NCI-H526 treated with DMSO at 0.1 percent for 48 hours (cell line): Measurements from ENCODE around the gene CENPA.
"Not testable (repeated sequence)": the region's sequence is repeated elsewhere in the genome, so short reads cannot be mapped to it uniquely, and the experiment has no call there.

Experiments
- DNase-seq: peaks from one replicate; lab custom pipeline; 2025; lab: John Stamatoyannopoulos, UW

Gene CENPA

DNA sequence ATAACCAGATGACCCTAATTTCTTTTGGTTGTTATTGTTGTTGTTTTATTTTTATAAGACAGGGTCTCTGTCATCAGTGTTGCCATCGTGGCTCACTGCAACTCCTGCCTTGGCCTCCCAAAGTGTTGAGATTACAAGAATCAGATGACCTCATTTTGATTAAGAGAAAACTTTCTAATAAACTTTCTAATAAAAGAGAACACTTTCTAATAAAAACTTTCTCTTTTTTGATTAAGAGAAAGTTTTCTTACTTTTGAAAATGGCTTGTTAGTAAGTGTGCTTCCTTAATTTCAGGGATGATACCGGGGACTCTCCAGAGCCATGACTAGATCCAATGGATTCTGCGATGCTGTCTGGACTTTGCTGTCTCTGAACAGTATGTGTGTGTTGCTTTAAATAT lies 7.7 kb downstream of the CENPA start:
- no peak for DNase-seq

- DNase-seq, result not testable (repeated sequence)
These were observed 9.3 kb downstream of the CENPA start for GRCh38 chr2:26795135-26795534.

- DNase-seq, result no peak
These were observed 15.5 kb downstream of the CENPA start for GRCh38 chr2:26801328-26801727.

DNA sequence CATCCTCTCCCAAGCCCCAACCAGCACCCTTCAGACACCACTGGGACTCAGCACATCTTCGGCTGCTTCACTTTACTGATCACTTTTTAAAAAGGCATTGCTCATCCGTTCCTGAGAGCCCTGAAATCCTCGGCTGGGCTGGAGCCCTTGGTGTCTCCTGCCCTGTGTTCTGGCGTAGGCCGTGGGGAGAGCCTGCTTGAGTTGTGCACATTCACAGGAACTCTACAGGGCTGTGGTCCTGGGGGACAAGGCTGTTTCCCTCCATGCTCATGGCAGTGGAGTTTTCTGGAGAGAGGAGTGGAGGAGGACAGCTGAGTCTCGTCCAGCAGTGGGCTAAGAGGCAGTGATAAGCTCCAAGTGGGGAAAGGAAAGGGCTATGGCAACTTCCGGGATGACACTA lies 15.9 kb downstream of the CENPA start:
- DNase-seq, result no peak

GRCh38 chr2:26805241-26805676 lies 19.4 kb downstream of the CENPA start:
- DNase-seq, result no peak

DNA sequence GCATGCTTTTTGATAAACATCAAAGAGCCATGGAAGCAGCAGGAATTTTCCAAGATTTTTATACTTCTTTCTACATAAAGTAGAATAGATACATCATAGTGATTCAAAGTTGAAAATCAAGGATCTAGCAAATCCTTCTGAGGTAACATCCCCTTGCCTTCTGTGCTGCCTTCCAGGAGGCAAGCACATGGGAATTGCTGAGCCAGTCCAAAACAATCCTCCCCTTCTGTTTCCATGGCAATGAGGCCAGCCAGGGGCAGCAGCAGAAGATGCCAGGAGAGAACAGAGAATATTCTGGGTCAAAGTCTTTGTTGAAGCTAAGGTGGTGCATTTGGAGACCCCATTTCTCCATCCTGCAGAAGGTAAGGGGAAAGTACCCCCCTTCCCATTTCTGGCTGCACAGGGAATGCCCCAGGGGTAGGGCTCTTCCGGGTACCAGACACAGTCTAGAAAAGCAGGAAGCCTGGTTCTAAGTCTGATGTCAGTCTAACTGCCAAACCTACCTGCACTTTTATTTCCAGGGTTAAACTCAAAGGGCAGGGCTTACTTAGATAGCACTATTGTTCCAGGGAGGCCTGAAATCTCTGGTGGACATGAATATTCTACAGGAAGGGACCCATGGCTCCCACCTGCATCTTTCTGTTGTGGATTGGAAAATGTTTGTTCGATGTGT lies 22.1 kb downstream of the CENPA start:
- no peak for DNase-seq

DNA sequence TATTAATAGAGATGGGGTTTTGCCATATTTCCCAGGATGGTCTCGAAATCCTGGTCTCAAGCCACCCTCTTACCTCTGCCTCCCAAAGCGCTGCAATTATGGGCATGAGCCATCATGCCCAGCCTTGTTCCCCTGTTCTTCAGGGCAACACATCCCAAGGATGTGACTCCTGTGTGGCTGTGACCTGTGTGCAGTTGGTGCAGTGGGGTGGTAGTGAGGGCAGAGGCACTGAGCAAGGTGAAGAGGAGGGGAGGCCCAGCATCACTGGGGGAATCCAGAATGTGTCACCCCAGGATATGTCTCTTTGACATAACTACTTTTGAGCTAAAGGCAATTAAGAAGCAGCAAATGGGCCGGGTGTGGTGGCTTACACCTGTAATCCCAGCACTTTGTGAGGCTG lies 23.4 kb downstream of the CENPA start:
- no peak for DNase-seq

DNA sequence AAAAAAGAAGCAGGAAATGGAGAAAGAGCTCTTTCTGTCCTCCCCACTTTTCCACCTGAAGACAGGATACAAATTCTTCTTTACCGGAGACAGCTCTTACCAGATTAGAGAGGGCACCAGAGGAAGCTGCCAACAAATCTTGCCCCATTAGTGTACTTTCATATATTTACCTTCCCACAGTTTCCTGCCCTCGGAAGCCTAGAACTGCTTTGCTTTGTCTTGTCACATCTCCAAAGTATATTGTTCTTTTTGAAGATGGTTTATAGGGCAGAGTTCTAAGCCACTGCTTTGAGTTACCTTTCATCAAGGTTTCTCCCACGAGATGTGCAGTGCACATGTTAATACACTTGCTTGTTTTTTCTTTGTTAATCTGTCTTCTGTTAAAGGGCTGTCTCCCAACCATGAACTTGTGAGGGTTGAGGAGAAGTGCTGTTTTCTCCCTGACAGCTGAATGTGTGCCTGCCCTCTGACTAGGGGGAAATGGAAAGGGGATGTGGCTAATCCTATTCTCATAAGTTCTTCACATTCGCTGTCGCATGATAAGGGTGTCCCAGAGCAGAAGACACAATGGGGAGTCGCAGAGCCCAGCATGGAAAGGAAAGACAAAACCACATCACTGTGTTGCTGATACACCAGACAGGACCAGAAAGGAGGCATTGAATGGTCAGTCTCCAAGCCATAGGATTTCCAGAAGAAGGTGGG lies 24.2 kb downstream of the CENPA start:
- no peak for DNase-seq

DNA sequence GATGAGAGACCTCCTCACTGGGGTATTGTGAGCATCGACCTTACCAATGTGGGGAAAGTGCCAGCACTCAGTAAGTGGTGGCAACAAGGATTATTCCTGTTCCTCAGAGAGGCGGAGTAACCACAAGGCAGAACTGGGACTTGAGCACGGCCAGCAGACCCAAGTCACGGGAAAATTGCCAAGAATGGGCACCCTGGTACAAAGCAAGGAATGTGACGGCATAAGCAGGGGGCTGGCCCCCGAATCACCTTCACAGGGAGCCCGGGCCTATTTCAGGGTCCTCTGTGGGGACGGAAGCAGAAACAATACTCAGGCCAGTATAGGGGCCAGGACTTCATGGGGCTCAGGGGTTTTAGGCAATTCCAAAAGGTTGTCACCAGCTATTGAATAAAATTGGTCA lies 25.4 kb downstream of the CENPA start:
- DNase-seq, result no peak

DNA sequence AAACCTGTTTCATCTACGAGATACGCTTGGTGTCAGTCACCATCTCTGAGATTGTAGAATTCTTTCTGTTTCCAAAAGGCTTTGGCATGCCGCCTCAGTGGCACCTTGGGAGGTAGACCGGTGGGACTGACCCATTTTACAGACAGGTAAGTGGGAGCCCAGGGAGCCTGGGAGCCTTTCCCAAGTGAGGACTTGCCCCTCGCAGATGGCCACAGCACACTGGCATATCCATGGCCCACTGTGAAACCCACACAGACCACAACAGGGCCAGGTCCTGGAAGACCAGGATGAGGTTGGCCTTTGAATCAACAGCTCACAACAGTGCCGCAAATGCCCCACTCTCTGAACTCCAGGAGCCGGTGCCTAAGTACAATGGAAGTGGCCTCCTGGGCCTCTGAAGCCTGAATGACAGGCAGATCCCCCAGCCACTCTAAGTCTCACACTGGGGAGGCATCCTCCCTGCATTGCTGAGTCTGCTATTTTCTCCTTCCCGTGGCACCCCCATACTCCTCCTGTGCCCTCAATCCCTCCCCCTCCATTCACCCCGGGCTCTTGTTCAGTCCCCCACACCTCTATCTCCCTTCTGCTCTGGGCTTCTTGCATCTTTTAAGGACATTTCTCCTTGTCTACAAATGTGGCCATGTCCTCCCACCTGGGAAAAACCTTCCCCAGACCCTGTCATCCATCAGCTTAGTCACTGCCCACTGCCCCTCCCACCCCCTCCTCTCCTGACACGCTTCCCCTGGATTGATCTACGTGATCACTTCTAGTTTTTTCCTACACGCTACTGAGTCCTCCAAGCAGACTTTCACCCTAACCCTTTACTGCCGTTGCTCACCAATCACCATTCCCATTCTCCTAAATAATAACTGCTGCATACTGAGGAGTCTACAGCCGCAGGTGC lies 26.2 kb downstream of the CENPA start:
- no peak for DNase-seq

GRCh38 chr2:26812731-26813130 lies 26.9 kb downstream of the CENPA start:
- no peak for DNase-seq

DNA sequence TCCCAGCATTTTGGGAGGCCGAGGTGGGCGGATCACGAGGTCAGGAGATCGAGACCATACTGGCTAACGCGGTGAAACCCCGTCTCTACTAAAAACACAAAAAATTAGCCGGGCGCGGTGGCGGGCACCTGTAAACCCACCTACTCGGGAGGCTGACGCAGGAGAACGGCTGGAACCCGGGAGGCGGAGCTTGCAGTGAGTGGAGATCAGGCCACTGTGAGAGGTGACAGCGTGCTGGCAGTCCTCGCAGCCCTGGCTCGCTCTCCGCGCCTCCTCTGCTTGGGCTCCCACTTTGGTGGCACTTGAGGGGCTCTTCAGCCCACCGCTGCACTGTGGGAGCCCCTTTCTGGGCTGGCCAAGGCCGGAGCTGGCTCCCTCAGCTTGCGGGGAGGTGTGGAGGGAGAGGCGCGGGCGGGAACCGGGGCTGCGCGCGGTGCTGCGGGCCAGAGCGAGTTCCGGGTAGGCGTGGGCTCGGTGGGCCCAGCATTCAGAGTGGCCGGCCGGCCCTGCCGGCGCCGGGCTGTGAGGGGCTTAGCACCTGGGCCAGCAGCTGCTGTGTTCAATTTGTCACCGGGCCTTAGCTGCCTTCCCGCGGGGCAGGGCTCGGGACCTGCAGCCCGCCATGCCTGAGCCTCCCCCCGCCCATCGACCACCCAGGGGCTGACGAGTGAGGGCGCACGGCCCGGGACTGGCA lies 28.4 kb downstream of the CENPA start:
- not testable (repeated sequence) for DNase-seq

GRCh38 chr2:26816893-26817292 lies 31.0 kb downstream of the CENPA start:
- no peak for DNase-seq

DNA sequence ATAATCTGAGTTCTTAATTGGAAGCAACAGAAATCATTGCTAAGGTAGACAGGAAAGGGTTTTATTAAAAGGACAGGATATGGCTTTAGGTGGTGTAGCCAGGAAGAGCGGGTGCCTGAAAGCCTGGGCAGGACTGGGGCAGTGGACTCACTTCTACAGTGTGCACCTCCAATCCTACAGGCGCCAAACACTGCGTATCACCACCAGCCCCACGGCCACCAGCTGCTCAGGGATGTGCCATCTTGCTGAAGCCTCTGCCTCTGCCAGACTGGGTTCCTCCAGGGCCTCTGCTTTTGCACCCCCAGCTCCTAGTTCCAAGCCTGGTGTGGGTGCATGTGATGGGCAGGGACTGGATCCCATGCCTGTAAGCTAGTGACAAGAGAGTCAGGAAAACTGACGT lies 32.4 kb downstream of the CENPA start:
- no peak for DNase-seq

- no peak for DNase-seq
These were observed 33.1 kb downstream of the CENPA start for GRCh38 chr2:26818972-26819371.

DNA sequence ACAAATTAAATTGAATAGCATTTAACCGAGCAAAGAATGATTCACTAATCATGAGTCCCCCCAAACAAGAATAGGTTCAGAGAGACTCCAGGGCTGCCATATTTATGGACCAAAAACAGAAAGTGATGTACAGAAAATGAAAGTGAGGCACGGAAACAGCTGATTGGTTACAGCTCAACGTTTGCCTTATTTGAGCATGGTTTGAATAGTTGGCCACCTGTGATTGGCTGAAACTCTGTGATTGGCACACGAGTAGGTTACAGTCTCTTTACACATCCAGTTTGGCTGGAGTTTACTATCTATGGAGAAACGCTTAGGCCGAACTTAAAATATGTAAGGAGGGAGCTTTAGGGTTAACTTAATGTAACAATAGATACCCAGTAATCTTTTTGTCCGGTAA lies 35.1 kb downstream of the CENPA start:
- no peak for DNase-seq

DNA sequence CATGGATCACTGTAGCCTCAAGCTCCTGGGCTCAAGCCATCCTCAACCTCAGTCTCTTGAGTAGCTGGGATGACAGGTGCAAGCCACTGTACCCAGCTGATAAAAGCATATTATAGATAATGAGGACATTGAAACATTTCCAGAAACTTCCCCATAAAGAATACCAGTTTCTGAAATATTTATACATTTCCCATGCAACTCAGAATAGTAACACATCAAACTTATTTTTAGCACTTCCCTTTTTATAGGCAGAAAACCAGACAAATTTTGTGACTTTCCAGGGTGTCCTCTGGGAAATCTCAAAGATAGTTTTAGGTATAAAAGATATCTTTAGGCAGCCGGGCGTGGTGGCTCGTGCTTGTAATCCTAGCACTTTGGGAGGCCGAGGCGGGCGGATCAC lies 37.0 kb downstream of the CENPA start:
- DNase-seq, result no peak

DNA sequence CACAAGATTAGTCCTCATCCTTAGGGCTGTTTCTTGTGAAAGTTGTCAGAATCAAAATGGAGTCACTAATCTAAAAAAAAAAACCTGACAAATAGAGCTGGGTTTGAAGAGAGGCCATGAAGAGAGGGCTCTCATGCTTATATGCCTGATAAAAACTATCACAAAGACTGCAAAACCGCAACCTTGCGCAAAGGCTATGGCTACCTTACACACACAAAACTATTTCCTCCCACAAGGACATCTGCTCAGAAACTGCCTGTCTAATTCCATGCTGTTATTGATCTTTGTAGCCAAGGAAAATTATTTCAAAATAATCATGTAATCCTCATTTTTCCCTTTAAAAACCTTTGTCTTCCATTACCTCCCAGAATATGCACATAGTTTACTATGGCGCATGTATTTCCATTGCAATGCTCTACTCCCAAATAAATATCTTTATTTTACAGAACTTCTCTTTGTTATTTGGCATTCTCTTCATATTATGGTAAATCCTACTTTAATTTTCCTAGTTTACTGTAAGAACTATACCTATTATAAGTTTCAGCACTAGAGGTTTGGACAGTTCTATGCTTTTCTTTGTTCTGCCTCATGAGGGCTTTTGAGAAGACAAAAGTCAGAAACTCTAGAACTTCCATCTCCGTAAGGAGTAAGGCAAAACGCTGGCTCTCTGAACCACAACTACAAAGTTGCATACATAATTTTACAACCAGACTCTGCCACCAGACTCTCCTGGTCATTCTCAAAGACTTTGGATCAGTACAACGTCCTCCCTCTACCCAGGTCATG lies 52.5 kb downstream of the CENPA start:
- DNase-seq, result no peak

- DNase-seq, result no peak
These were observed 55.2 kb downstream of the CENPA start for GRCh38 chr2:26840937-26841610.

DNA sequence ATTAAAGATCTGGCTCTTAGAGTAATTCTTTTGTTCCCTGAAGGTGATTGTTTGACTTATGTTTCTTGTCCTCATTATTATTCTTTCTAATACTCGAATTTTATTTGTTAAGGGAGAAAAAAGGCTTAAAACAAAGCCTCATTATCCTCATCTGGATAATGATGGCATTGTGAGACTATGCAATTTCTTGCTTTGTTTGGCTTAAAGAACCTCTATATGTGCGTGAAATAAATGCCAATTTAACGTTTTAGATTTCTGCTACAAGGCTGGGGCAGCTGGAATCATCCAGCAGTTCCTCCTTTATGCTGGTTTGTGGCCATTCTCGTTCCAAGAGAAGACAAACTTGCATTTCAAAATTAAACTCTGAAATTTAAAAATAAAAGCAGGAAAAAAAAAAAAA lies 57.2 kb downstream of the CENPA start:
- no peak for DNase-seq
